Right lobe of liver (tissue), 4 donors: ENCODE measurements around the gene CREBL2.

ENCODE experiments used
- POLR2A ChIP-seq: fragments of 450-650 bp; IDR thresholded peaks from one replicate; pipeline ENCODE4 v1.6.1; 2017; ENCODE audit warnings: antibody characterized with exemption, mild to moderate bottlenecking
- TF ChIP-seq, protein P1 (sequence below), 4 donors: fragments of 200-600 bp in 3 of 4; fragments of 450-650 bp in 1 of 4; IDR thresholded peaks; one replicate each; pipeline versions ENCODE4 v1.5.1 to v1.8.0; 2016 to 2022; ENCODE audit warnings: antibody characterized with exemption in 4 of 4, mild to moderate bottlenecking in 2 of 4
- donor health status: DM: no; HTN: no; CAD: no.
- donor health status: DM: no; HTN: no; CAD: no.
- donor health status: DM: no; HTN: yes; CAD: no.

GRCh38 chr12:12665194-12665593, 53.5 kb downstream of the CREBL2 start:
- no peak for TF ChIP-seq POLR2A
- TF ChIP-seq, protein P1, sequence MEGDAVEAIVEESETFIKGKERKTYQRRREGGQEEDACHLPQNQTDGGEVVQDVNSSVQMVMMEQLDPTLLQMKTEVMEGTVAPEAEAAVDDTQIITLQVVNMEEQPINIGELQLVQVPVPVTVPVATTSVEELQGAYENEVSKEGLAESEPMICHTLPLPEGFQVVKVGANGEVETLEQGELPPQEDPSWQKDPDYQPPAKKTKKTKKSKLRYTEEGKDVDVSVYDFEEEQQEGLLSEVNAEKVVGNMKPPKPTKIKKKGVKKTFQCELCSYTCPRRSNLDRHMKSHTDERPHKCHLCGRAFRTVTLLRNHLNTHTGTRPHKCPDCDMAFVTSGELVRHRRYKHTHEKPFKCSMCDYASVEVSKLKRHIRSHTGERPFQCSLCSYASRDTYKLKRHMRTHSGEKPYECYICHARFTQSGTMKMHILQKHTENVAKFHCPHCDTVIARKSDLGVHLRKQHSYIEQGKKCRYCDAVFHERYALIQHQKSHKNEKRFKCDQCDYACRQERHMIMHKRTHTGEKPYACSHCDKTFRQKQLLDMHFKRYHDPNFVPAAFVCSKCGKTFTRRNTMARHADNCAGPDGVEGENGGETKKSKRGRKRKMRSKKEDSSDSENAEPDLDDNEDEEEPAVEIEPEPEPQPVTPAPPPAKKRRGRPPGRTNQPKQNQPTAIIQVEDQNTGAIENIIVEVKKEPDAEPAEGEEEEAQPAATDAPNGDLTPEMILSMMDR (IDR thresholded peaks at IDR 0.05), result no peak
